K562 (cell line): Measurements from ENCODE around the gene CCDC186. TPM values are rescaled to one million over a fixed set of nuclear protein-coding genes. Genes with fewer than 3 reads are reported as not detected.

Experiments used
- ATAC-seq: fragments of 200-7000 bp; cut with Tn5 transposase; 3 replicates; pipeline ENCODE4 v1.9.1; 2020; ENCODE audit warnings: moderate library complexity
- BruUV-seq: library from RNA; stranded (reverse); fragments of 400-500 nt; replicated peaks from 2 replicates; lab custom pipeline; 2021; lab: Mats Ljungman, UMichigan
- CTCF ChIA-PET: fragments of 300-600 bp; formaldehyde crosslinking; extraction: SDS; loops from one replicate; lab custom pipeline; 2021; ENCODE audit warnings: low intra/inter-chr PET ratio; lab: Yijun Ruan, JAX
- POLR2A ChIA-PET: fragments of 300-600, 350-650 bp; sonication (Branson Sonifier 250); formaldehyde crosslinking; extraction: SDS; loops from one replicate; lab custom pipeline; 2021; ENCODE audit warnings: antibody characterized with exemption, inconsistent platforms; lab: Yijun Ruan, JAX
- DNase-seq, 4 experiments: peaks; one replicate each; pipeline versions ENCODE4 v3.0.0 to v3.0.0-alpha.2; 2011 to 2018; ENCODE audit warnings: low spot score in 3 of 4, mixed read lengths in 3 of 4; ENCODE audit errors: extremely low read depth in 1 of 4
- FAIRE-seq: peaks from 2 replicates; lab custom pipeline; 2011; peaks lifted over from hg19 to GRCh38; lab: Jason Lieb, UNC
- H2AFZ ChIP-seq: 2 replicates; pipeline ENCODE4 v1.6.0; 2011; ENCODE audit warnings: low read depth, low read length, control low read depth, inconsistent platforms
- H3K27ac ChIP-seq: fragments of 200-600 bp; 3 replicates; pipeline ENCODE4 v1.8.0; 2011; ENCODE audit warnings: low read depth, mild to moderate bottlenecking, control low read depth, inconsistent platforms, low read length, moderate library complexity, mixed read lengths; ENCODE audit errors: extremely low read depth
- H3K27me3 ChIP-seq, 2 experiments: fragments of 300-600 bp in 1 of 2; 2 replicates in 1 of 2; 3 replicates in 1 of 2; pipeline versions ENCODE4 v1.6.0 to v1.8.0; 2011; ENCODE audit warnings: inconsistent platforms in 2 of 2, low read length in 2 of 2, mild to moderate bottlenecking in 1 of 2, mixed read lengths in 1 of 2, moderate library complexity in 1 of 2; ENCODE audit not compliant: control insufficient read depth in 2 of 2, insufficient read depth in 2 of 2
- H3K36me3 ChIP-seq: fragments of 300-600 bp; 3 replicates; pipeline ENCODE4 v1.8.0; 2011; ENCODE audit warnings: mild to moderate bottlenecking, low read length, inconsistent platforms; ENCODE audit not compliant: control insufficient read depth, insufficient read depth
- H3K4me1 ChIP-seq, 2 experiments: fragments of 200-600 bp in 1 of 2; replicated peaks in 1 of 2; 2 replicates in 1 of 2; 3 replicates in 1 of 2; pipeline versions ENCODE4 v1.5.1 to v1.8.0; 2011; ENCODE audit warnings: inconsistent platforms in 2 of 2, low read length in 2 of 2, mild to moderate bottlenecking in 1 of 2, mixed read lengths in 1 of 2, moderate library complexity in 1 of 2; ENCODE audit not compliant: control insufficient read depth in 2 of 2, insufficient read depth in 2 of 2
- H3K4me2 ChIP-seq: 2 replicates; pipeline ENCODE4 v1.6.1; 2011; ENCODE audit warnings: low read length, control low read depth, inconsistent platforms, mixed read lengths; ENCODE audit not compliant: insufficient read depth
- H3K4me3 ChIP-seq: fragments of 200-600 bp; sonication (generic), shearing (Covaris generic); 2 replicates; pipeline ENCODE4 v1.5.1; 2016; ENCODE audit warnings: control low read depth, inconsistent platforms
- H3K79me2 ChIP-seq: fragments of 200-600 bp; 3 replicates; pipeline ENCODE4 v1.8.0; 2011; ENCODE audit warnings: low read length, inconsistent platforms; ENCODE audit not compliant: control insufficient read depth, insufficient read depth
- H3K9ac ChIP-seq, 2 experiments: 2 replicates each; pipeline versions ENCODE4 v1.6.0 to v1.6.1; 2011; ENCODE audit warnings: low read depth in 2 of 2, low read length in 2 of 2, control low read depth in 1 of 2, inconsistent platforms in 1 of 2, mild to moderate bottlenecking in 1 of 2, mixed read lengths in 1 of 2; ENCODE audit not compliant: insufficient read depth in 1 of 2
- H3K9me1 ChIP-seq: one replicate; pipeline ENCODE4 v1.6.0; 2011; ENCODE audit warnings: inconsistent platforms, mild to moderate bottlenecking, low read length, moderate library complexity; ENCODE audit not compliant: control insufficient read depth, insufficient read depth
- H3K9me3 ChIP-seq: replicated peaks from 2 replicates; pipeline ENCODE4 v1.5.1; 2011; ENCODE audit warnings: low read depth, low read length, inconsistent platforms; ENCODE audit not compliant: control insufficient read depth, insufficient read depth
- H4K20me1 ChIP-seq: replicated peaks from 2 replicates; pipeline ENCODE4 v1.6.1; 2011; ENCODE audit warnings: low read length, inconsistent platforms, mixed read lengths; ENCODE audit not compliant: control insufficient read depth, insufficient read depth
- CEBPG ChIP-seq, 3 experiments: fragments of 200-800 bp in 1 of 3; sonication (Bioruptor generic) in 1 of 3; sonication (generic) in 1 of 3; formaldehyde crosslinking in 1 of 3; IDR thresholded peaks in 2 of 3; conservative IDR thresholded peaks in 1 of 3; 2 replicates each; pipeline versions ENCODE4 v1.6.1 to v1.8.0; 2016 to 2022; ENCODE audit warnings: missing compliant biosample characterization in 2 of 3, missing genetic modification characterization in 2 of 3, mild to moderate bottlenecking in 1 of 3, missing genetic modification reagents in 1 of 3
- GATAD2B ChIP-seq: fragments of 450-650 bp; IDR thresholded peaks from 2 replicates; pipeline ENCODE4 v1.6.1; 2017; ENCODE audit warnings: mild to moderate bottlenecking, borderline replicate concordance
- HDAC1 ChIP-seq, 2 experiments: fragments of 450-650 bp; IDR thresholded peaks; 2 replicates each; pipeline ENCODE4 v1.6.1; 2016 to 2017; ENCODE audit warnings: inconsistent platforms in 1 of 2, mild to moderate bottlenecking in 1 of 2, moderate library complexity in 1 of 2
- JUN ChIP-seq, 2 experiments: sonication (generic) in 1 of 2; formaldehyde crosslinking in 1 of 2; IDR thresholded peaks; 2 replicates each; pipeline versions ENCODE4 v1.6.1 to v1.8.0; 2012 to 2022; ENCODE audit warnings: borderline replicate concordance in 2 of 2, mild to moderate bottlenecking in 2 of 2, improper control_type of control experiment in 1 of 2, low read depth in 1 of 2, low read length in 1 of 2, missing genetic modification reagents in 1 of 2
- KHSRP ChIP-seq: fragments of 450-650 bp; IDR thresholded peaks from 2 replicates; pipeline ENCODE4 v1.6.1; 2017
- MTF1 ChIP-seq: fragments of 250-450 bp; sonication (Bioruptor Pico); IDR thresholded peaks from 2 replicates; pipeline ENCODE4 v1.9.0; 2021; ENCODE audit warnings: moderate library complexity, mild to moderate bottlenecking, inconsistent platforms, borderline replicate concordance
- NUFIP1 ChIP-seq: fragments of 450-650 bp; IDR thresholded peaks from 2 replicates; pipeline ENCODE4 v1.6.1; 2018; ENCODE audit not compliant: partially characterized antibody
- SIN3A ChIP-seq, 2 experiments: fragments of 150-350 bp in 1 of 2; IDR thresholded peaks; 2 replicates each; pipeline ENCODE4 v1.6.1; 2011 to 2016; ENCODE audit warnings: borderline replicate concordance in 2 of 2, low read depth in 2 of 2, low read length in 2 of 2, mild to moderate bottlenecking in 2 of 2, moderate library complexity in 2 of 2; ENCODE audit not compliant: control insufficient read depth in 1 of 2
- SNIP1 ChIP-seq: fragments of 450-650 bp; IDR thresholded peaks from 2 replicates; pipeline ENCODE4 v1.7.1; 2017; ENCODE audit warnings: low read depth, mild to moderate bottlenecking
- THRAP3 ChIP-seq: fragments of 450-650 bp; IDR thresholded peaks from 2 replicates; pipeline ENCODE4 v1.6.1; 2016; ENCODE audit warnings: mild to moderate bottlenecking, inconsistent platforms, borderline replicate concordance
- XRCC5 ChIP-seq: fragments of 200-400 bp; formaldehyde crosslinking; IDR thresholded peaks from 2 replicates; pipeline ENCODE4 v1.6.1; 2017; ENCODE audit warnings: low read depth, mild to moderate bottlenecking, low read length
- ZNF217 ChIP-seq: sonication (generic); formaldehyde crosslinking; IDR thresholded peaks from 2 replicates; pipeline ENCODE4 v1.8.0; 2022; ENCODE audit warnings: mild to moderate bottlenecking, missing genetic modification reagents
- ZNF407 ChIP-seq: fragments of 450-650 bp; IDR thresholded peaks from 2 replicates; pipeline ENCODE4 v1.6.1; 2016; ENCODE audit warnings: low read depth
- WGBS: fragments of 100-300 bp; shearing (Covaris generic); methylation state at CpG from one replicate; pipeline ENCODE4 v1.1.6; 2016; ENCODE audit warnings: low coverage, mixed read lengths; ENCODE audit not compliant: insufficient coverage; ENCODE audit errors: missing lambda C conversion rate; 5-methylcytosine and 5-hydroxymethylcytosine counted together
- in situ Hi-C: fragments of 300-500 bp; cut with MboI; formaldehyde crosslinking; loops from 4 replicates; pipeline ENCODE4 v1.15.0; 2018; ENCODE audit warnings: inconsistent platforms, mixed read lengths
- intact Hi-C: fragments of 100-400 bp; cut with micrococcal nuclease; formaldehyde crosslinking; loops from 2 replicates; pipeline ENCODE4 v1.14.2; 2022
- polyA plus RNA-seq, 8 experiments: library from polyadenylated mRNA; depleted of rRNA in 4 of 8; stranded (reverse) in 5 of 8; unstranded in 3 of 8; fragments of >200 nt; fragmentation: Nextera tagmentation in 2 of 8; fragmentation: Illumina TruSeq in 1 of 8; extraction: Ambion mirVana in 2 of 8; extraction: Trizol in 1 of 8; gene quantifications; 2 replicates each; pipeline versions ENCODE4 v1.2.1 to v1.2.3, GENCODE V29; 2011 to 2014; ENCODE audit warnings: inconsistent platforms in 1 of 8, missing spikeins in 1 of 8
- total RNA-seq, 7 experiments: library from RNA; depleted of rRNA in 6 of 7; stranded (reverse); fragments of >200 nt in 6 of 7; fragmentation: Illumina TruSeq in 2 of 7; extraction: Trizol in 2 of 7; gene quantifications; 2 replicates each; pipeline versions ENCODE4 v1.2.1 to v1.2.3, GENCODE V29; 2011 to 2021; ENCODE audit warnings: low replicate concordance in 1 of 7
- TF ChIP-seq, protein P1 (sequence below): fragments of 250-450 bp; sonication (Bioruptor Pico); IDR thresholded peaks from 2 replicates; pipeline ENCODE4 v1.8.0; 2022; ENCODE audit warnings: moderate library complexity, mild to moderate bottlenecking, inconsistent platforms

The CCDC186 gene
- total and polyA plus RNA-seq, 9 of the 15 experiments (the other 6 are each of a cell fraction or from before 2014, with no cell fraction given) = 2.0 to 7.5 (median 4.7) TPM

DNA sequence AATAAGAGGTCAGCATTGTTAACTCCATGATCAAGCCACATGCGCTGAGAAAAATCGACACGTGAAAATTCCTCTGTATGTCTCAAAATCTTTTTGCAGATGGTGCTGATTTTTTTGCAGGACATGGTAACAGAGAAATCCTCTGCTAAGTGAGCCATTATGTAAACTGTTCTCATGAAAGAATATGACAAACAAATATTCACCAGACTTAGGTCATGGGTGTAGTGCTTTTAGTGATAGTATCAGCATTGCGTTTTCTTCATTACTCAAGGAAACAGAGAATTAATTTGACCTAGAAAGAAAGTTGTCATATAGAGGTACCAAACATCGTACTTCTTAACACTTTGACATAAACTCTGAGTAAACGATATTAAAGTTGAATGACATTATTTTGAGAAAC, 95.7 kb downstream of the CCDC186 start:
- POLR2A ChIA-PET = no interaction called here
- H3K4me1 ChIP-seq = peaks cover 0 to 4% of the 10 kb centered on the region in 2 experiments; a peak in 1 of 5 replicates
- 0% methylated on average over 6 of the region's 6 CpGs for WGBS
- intact Hi-C loops = no loop called here
- H3K9me3 ChIP-seq = no peaks in the 10 kb centered on the region
- FAIRE-seq = no peak
- no peaks in the 10 kb centered on the region for H3K36me3 ChIP-seq
- H3K9ac ChIP-seq = no peak overlapping the region
- no peaks in the 10 kb centered on the region for H4K20me1 ChIP-seq
- no TSS peak for BruUV-seq
- no peak overlapping the region for H2AFZ ChIP-seq
- in situ Hi-C loops = no loop called here
- H3K27ac ChIP-seq = no peak overlapping the region
- H3K27me3 ChIP-seq = peaks cover 0 to 6% of the 10 kb centered on the region in 2 experiments; a peak in 2 of 5 replicates
- no peak overlapping the region for H3K4me3 ChIP-seq
- H3K4me2 ChIP-seq = no peak overlapping the region
- H3K9me1 ChIP-seq = no peaks in the 10 kb centered on the region
- no peak for ATAC-seq
- no peak for DNase-seq
- H3K79me2 ChIP-seq = no peaks in the 10 kb centered on the region
- CTCF ChIA-PET = no interaction called here
- TF ChIP-seq HDAC1 (IDR thresholded peaks at IDR 0.05) (no peak), JUN (IDR thresholded peaks at IDR 0.05; ENCODE audit: borderline replicate concordance, low read depth, low read length) (no peak), JUN (CRISPR knock-in tag; IDR thresholded peaks at IDR 0.05; ENCODE audit: borderline replicate concordance) (no peak), ZNF217 (CRISPR knock-in tag) (no peak), THRAP3 (no peak), XRCC5 (no peak), CEBPG (CRISPR knock-in tag; IDR thresholded peaks at IDR 0.05) (no peak), CEBPG (tag; conservative IDR thresholded peaks at IDR 0.05 in 1 of 2, IDR thresholded peaks at IDR 0.05 in 1 of 2) (no peak), KHSRP (no peak), SIN3A (IDR thresholded peaks at IDR 0.05; ENCODE audit: borderline replicate concordance in 2 of 2, control insufficient read depth in 1 of 2, low read depth in 2 of 2, low read length in 2 of 2) (no peak), SNIP1 (no peak), MTF1 (CRISPR knock-in tag) (no peak), NUFIP1 (no peak), GATAD2B (no peak), ZNF407 (no peak)
- TF ChIP-seq, protein P1, sequence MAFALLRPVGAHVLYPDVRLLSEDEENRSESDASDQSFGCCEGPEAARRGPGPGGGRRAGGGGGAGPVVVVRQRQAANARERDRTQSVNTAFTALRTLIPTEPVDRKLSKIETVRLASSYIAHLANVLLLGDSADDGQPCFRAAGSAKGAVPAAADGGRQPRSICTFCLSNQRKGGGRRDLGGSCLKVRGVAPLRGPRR = no peak
